ENCODE data around the gene FBXW11.

GRCh38 chr5:171837522-171837921, 168.9 kb downstream of the FBXW11 start:
- TF ChIP-seq CTCF (IDR thresholded peaks at IDR 0.05; ENCODE audit: low read depth, low read length, poor library complexity, severe bottlenecking) (no peak), EZH2phosphoT487 (IDR thresholded peaks at IDR 0.05; ENCODE audit: borderline replicate concordance, low read length) (no peak)
